Stimulated activated CD4-positive, alpha-beta T cell treated with anti-CD3 and anti-CD28 coated beads, TNF-alpha, amount 100 ng/mL, for 24 hours (primary cell): ENCODE results near the gene CPSF4.
A peak's percentile ranks its signal among the peaks of the same experiment; 100 is the strongest.
"Not testable (repeated sequence)": the region's sequence is repeated elsewhere in the genome, so short reads cannot be mapped to it uniquely, and the experiment has no call there.

Source experiments
- DNase-seq, 3 experiments: peaks; one replicate each; pipeline ENCODE4 v3.0.0-alpha.2; 2020; ENCODE audit warnings: low read depth in 3 of 3

CPSF4 gene

DNA sequence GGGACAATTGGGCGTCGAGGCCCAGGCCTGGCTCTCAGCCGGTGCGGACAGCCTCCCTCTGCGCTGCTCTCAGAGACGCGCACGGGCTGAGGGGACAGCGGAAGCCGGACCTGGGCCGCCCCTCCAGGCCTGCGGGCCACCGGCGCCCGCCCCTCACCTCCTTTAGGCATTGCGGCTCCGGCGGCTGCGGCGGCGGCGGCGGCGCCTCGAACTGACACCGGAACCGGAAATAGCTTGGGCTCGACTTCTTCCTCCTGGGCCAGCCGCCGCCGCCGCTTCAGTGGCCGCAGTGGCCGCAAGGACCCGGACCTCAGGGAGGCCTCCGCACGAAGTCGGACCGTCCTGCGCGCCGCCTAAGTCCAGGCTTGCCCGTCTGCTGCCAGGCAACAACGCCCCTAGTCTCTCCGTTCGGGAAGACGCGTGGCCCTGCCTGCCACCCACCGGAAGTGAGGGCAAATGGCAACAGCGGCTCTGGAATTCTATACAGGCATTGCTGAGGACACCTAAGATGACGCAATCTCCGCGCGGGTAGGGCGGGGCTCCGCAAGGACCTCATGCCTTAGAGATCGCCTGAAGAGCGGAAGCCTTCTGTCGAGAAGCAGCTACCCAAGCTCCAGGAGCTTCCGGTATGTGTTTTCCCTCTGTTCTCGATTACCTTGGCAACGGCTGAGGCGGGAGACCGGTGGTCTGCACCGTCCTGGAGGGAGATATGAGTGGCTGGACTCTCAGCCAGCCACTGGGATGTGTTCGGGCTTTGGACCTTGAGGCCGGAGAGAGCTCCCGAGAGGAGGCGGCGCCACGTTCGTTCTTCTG, 30.2 kb upstream of the CPSF4 start, which contains the start of the genes BUD31 and PDAP1:
Gene BUD31, plus strand, starts transcription at position 591 of the 813 bp plus-strand sequence. CDS start 2,124 bp downstream, outside the sequence.
Gene PDAP1, minus strand, starts transcription at position 219 of the 813 bp plus-strand sequence. Its CDS starts 49 bp downstream, at position 170.
- DNase-seq: peak; percentile 86 to 92 (median 86)

- DNase-seq: no peak
These were observed 29.6 kb upstream of the CPSF4 start for GRCh38 chr7:99409192-99409572.

DNA sequence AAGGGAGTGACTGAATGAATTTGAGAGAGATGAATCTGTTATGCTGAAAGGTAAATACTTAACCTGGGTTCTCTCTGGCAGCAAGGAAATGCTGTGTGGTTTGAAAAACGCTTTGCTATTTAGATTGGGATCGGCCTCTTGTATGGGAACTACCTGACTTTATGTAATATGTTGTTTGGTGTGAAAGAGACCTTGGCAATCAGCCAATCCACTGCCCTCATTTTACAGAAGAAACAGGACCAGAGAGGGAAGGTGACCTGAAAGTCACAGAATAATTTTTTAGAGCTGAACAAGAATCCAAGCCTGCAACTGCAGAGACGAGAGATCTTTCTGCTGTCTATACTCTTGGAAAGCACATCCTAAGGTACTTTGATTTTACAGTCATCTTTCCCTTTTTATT, 28.9 kb upstream of the CPSF4 start:
- no peak for DNase-seq

- DNase-seq: no peak
These were observed 28.1 kb upstream of the CPSF4 start for GRCh38 chr7:99410635-99411034.

GRCh38 chr7:99415513-99416127, 23.1 kb upstream of the CPSF4 start:
- not testable (repeated sequence) for DNase-seq

DNA sequence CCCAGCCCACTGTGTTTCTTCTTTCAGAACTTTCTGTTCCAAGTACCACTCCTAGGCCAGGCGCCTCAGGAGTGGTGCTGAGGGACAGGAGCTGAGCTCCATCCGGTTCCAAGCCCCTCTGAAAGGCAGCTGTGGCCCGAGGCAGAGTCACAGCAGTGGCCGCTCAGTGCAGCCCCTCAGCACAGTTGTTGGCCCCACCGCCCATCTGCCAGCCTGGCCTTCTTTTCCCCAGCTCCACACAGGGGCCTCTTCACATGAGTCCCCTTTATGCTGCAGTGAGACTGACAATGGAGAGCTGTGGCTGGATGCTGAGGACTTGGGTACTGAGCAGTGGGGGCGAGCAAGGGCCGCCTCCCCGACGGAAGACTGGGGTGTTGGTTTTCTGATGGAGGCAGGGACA, 20.5 kb upstream of the CPSF4 start:
- no peak for DNase-seq

GRCh38 chr7:99419323-99420021, 19.3 kb upstream of the CPSF4 start:
- DNase-seq: no peak

DNA sequence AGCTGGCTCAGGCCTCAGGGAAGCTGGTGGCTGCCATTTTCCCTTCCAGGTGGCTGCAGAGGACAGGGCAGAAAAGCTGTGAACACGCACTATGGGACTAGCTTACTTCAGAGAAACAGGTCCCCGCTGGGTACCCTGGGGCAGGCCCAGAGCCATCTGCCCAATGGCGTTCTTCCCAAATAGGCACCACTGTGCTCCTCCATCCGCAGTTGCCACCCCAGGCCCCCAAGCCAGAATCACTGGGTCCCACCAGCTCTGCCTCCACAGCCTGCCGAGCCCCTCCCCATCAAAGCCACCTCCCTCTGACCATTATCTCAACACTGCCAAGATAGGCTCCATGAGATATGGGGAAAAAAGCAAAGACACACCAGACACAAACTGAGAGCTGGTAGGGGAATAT, 18.5 kb upstream of the CPSF4 start:
- no peak for DNase-seq

- DNase-seq: no peak
These were observed 17.8 kb upstream of the CPSF4 start for GRCh38 chr7:99420986-99421385.

DNA sequence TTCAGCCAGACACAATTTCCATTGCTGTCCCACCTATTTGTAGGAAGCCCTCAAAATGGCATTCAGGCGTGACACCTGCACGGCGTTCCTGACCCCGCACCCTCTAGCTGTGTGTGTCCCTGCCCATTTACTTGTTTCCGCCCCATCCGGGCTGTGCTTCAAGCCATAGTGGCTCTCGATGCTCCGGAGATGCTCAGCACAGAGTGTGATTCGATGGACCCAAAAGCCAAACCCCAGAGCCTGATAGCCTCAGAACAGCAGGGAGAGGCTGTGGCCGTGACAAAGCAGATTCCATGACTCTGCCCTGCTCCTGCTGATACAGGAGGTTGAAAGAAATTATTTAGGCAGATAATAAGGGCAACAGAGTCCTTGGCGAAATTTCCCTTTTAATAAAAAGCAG, 16.6 kb upstream of the CPSF4 start:
- no peak for DNase-seq

GRCh38 chr7:99422625-99423024, 16.1 kb upstream of the CPSF4 start:
- no peak for DNase-seq

- DNase-seq: no peak
These were observed 13.6 kb upstream of the CPSF4 start for GRCh38 chr7:99424932-99425730.

- DNase-seq: no peak
These were observed 9.7 kb upstream of the CPSF4 start for GRCh38 chr7:99428972-99429566.

GRCh38 chr7:99429756-99430155, 9.0 kb upstream of the CPSF4 start:
- DNase-seq: no peak

- not testable (repeated sequence) for DNase-seq
These were observed 6.8 kb upstream of the CPSF4 start for GRCh38 chr7:99431756-99432540.

GRCh38 chr7:99433158-99433557, 5.6 kb upstream of the CPSF4 start:
- no peak for DNase-seq

DNA sequence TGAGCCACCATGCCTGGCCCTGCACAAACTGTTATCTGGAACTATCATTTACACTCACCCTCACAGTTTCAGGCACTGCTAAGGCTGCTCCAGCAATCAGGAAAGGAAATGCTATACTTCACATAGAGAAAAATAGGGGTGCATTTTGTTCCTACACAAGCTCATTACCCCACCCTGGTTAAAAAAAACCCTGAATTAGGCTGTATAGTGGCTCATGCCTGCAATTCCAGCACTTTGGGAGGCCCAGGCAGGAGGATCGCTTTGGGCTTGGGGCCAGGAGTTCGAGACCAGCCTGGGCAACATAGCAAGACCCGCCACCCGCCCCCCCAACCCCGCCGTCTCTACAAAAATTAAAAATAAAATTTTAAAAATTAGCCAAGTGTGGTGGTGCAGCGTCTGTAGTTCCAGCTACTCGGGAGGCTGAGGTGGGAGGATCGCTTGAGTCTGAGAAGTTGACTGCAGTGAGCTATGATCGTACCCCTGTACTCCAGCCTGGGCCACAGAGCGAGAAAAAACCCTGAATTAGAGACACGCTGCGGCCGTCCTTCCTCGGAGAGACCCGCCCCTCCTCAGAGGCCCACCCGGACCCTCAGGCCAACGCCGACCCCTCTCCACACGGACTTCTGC, 684 bp upstream of the CPSF4 start:
- no peak for DNase-seq

DNA sequence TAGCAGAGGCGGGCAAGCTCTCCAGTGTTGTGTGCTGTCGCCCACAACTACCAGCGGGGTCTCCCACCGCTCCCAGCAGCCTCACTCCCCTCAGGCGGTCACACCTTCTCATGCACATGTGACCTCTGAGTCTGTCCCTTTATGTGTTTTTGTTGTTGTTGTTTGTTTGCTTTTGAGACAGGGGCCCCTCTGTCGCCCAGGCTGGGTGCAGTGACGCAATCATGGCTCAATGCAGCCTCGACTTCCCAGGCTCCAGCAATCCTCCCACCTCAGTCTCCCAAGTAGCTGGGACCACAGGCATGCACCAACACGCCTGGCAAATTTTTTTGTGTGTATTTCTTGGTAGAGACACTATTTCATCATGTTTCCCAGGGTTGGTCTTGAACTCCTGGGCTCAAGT, 1.5 kb downstream of the CPSF4 start:
- DNase-seq: no peak

- no peak for DNase-seq
These were observed 7.4 kb downstream of the CPSF4 start for GRCh38 chr7:99446096-99446495.

GRCh38 chr7:99447943-99448342, 9.2 kb downstream of the CPSF4 start:
- DNase-seq: no peak
